ENCODE results near the gene PSMD13.

DNA sequence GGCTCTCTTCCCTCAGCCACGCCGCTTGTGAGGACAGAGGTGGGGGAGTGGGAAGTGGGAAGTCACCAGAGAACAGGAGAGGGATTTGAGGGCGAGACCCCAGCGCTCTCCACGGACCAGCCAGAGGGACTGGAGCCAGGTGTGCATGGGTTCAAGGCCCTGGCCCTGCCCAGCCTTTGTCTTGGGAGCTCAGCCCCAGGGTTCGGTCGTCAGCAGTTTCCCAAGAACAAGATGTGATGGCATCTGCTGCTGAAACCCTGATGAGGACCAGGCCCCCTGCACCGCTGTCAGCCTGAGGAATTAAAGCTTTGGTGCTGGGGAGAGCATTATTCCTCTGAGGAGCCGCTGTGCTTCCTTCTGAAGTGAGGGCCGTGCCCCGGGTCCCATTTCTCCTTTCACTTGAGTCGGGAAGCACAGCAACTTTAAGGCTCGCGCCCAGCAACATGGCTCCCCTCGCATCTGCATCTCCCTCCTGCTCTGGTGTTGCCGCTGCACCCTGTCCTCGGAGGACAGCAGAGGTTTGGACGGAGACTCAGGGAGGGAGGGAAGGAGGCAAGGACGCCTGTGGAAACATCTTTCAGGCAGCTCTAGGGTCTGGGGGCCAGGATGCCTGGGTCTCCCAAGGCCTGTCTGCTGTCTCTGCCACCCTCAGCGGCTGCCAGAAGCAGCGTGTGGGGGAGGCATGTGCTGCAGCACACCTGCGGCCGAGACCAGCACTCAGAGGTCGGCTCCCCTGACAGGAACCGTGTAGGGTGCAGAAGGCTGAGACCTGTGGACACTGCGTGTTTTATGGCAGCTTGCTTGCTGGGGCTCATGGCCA is 58.8 kb downstream of the PSMD13 start:
- TF ChIP-seq, protein P1, sequence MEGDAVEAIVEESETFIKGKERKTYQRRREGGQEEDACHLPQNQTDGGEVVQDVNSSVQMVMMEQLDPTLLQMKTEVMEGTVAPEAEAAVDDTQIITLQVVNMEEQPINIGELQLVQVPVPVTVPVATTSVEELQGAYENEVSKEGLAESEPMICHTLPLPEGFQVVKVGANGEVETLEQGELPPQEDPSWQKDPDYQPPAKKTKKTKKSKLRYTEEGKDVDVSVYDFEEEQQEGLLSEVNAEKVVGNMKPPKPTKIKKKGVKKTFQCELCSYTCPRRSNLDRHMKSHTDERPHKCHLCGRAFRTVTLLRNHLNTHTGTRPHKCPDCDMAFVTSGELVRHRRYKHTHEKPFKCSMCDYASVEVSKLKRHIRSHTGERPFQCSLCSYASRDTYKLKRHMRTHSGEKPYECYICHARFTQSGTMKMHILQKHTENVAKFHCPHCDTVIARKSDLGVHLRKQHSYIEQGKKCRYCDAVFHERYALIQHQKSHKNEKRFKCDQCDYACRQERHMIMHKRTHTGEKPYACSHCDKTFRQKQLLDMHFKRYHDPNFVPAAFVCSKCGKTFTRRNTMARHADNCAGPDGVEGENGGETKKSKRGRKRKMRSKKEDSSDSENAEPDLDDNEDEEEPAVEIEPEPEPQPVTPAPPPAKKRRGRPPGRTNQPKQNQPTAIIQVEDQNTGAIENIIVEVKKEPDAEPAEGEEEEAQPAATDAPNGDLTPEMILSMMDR (IDR thresholded peaks at IDR 0.05; ENCODE audit: insufficient read depth, low read length, poor library complexity, severe bottlenecking): no peak
- TF ChIP-seq EZH2phosphoT487 (conservative IDR thresholded peaks at IDR 0.05; ENCODE audit: low read length): no peak
